Gastroesophageal sphincter (tissue), 3 donors: ENCODE measurements around the gene GSC2.

Source experiments
- CTCF ChIP-seq, 4 experiments: fragments of 200-600 bp in 2 of 4; fragments of 450-650 bp in 2 of 4; sonication (generic) in 1 of 4; IDR thresholded peaks; one replicate each; pipeline ENCODE4 v1.5.1; 2017 to 2019; ENCODE audit warnings: antibody characterized with exemption in 4 of 4, mild to moderate bottlenecking in 2 of 4, moderate library complexity in 2 of 4
- EP300 ChIP-seq: sonication (generic); formaldehyde crosslinking; IDR thresholded peaks from one replicate; pipeline ENCODE4 v1.6.1; 2017; ENCODE audit warnings: antibody characterized with exemption, mild to moderate bottlenecking
- POLR2A ChIP-seq, 2 donors: fragments of 450-650 bp; IDR thresholded peaks; one replicate each; pipeline ENCODE4 v1.6.1; 2017; ENCODE audit warnings: antibody characterized with exemption in 2 of 2, mild to moderate bottlenecking in 2 of 2, moderate library complexity in 1 of 2
- POLR2AphosphoS5 ChIP-seq: sonication (generic); formaldehyde crosslinking; IDR thresholded peaks from one replicate; pipeline ENCODE4 v1.6.1; 2017; ENCODE audit warnings: antibody characterized with exemption

- no peak for TF ChIP-seq EP300
- TF ChIP-seq POLR2AphosphoS5, result no peak
- TF ChIP-seq POLR2A (IDR thresholded peaks at IDR 0.05), result no peak
- no peak for TF ChIP-seq CTCF (IDR thresholded peaks at IDR 0.05)
Observed at GRCh38 chr22:19150482-19151328, 613 bp upstream of the GSC2 start.
